Endodermal cell (in vitro differentiated cells): ENCODE data around the gene PLCB1. TPM values are rescaled to one million over a fixed set of nuclear protein-coding genes. Genes with fewer than 3 reads are reported as not detected.

Source experiments
- DNase-seq: peaks from one replicate; pipeline ENCODE4 v3.0.0-alpha.2; 2017
- H3K27ac ChIP-seq: 2 replicates; pipeline ENCODE4 v1.5.1; 2013; ENCODE audit warnings: mild to moderate bottlenecking, low read depth, low read length, moderate library complexity
- H3K27me3 ChIP-seq: 2 replicates; pipeline ENCODE4 v1.6.1; 2013; ENCODE audit warnings: mild to moderate bottlenecking, low read length, moderate library complexity; ENCODE audit not compliant: insufficient read depth, control insufficient read depth, poor library complexity, severe bottlenecking
- H3K36me3 ChIP-seq: 2 replicates; pipeline ENCODE4 v1.7.0; 2013; ENCODE audit warnings: mild to moderate bottlenecking, low read length, moderate library complexity; ENCODE audit not compliant: control insufficient read depth, insufficient read depth
- H3K4me1 ChIP-seq: one replicate; pipeline ENCODE4 v1.7.0; 2013; ENCODE audit warnings: low read length; ENCODE audit not compliant: control insufficient read depth, insufficient read depth
- H3K4me3 ChIP-seq: 2 replicates; pipeline ENCODE4 v1.5.1; 2013; ENCODE audit warnings: mild to moderate bottlenecking, low read length, moderate library complexity
- H3K9ac ChIP-seq: 2 replicates; pipeline ENCODE4 v1.6.1; 2013; ENCODE audit warnings: mild to moderate bottlenecking, low read length, moderate library complexity; ENCODE audit not compliant: poor library complexity, severe bottlenecking; ENCODE audit errors: extremely low read depth
- H3K9me3 ChIP-seq: 2 replicates; pipeline ENCODE4 v1.6.1; 2013; ENCODE audit warnings: mild to moderate bottlenecking, low read length, moderate library complexity; ENCODE audit not compliant: control insufficient read depth
- H3K27ac Mint-ChIP-seq: 2 replicates; pipeline ENCODE4 v1.8.0; 2020; ENCODE audit warnings: mixed read lengths
- H3K27me3 Mint-ChIP-seq: 2 replicates; pipeline ENCODE4 v1.8.0; 2021; ENCODE audit warnings: mild to moderate bottlenecking, mixed read lengths; ENCODE audit not compliant: insufficient read depth
- H3K36me3 Mint-ChIP-seq: 2 replicates; pipeline ENCODE4 v1.8.0; 2020; ENCODE audit warnings: low read depth, mixed read lengths
- H3K4me1 Mint-ChIP-seq: 2 replicates; pipeline ENCODE4 v1.8.0; 2020; ENCODE audit warnings: mixed read lengths
- H3K4me3 Mint-ChIP-seq: 2 replicates; pipeline ENCODE4 v1.8.0; 2020; ENCODE audit warnings: mild to moderate bottlenecking, moderate library complexity, mixed read lengths
- H3K9me3 Mint-ChIP-seq: 2 replicates; pipeline ENCODE4 v1.8.0; 2020; ENCODE audit warnings: mild to moderate bottlenecking, mixed read lengths
- WGBS, 2 experiments: methylation state at CpG; one replicate each; pipeline versions ENCODE4 v1.1.5 to v1.1.7; 2013; ENCODE audit warnings: missing lambda C conversion rate in 2 of 2, mixed read lengths in 1 of 2; ENCODE audit not compliant: insufficient coverage in 1 of 2, insufficient read length in 1 of 2; 5-methylcytosine and 5-hydroxymethylcytosine counted together
- total RNA-seq, 2 donors: library from RNA; stranded (reverse); fragmentation: NEBNext Ultra II Directional in 1 of 2; extraction: Animal tissue kit (Norgen Biotek cat#: 25700) in 1 of 2; gene quantifications; 2 replicates in 1 of 2; 3 replicates in 1 of 2; pipeline ENCODE4 v1.2.1, GENCODE V29; 2021
- TF ChIP-seq, protein P1 (sequence below): fragments of 200-600 bp; sonication (generic); conservative IDR thresholded peaks from 2 replicates; pipeline ENCODE4 v1.5.0; 2021; ENCODE audit warnings: antibody characterized with exemption, mild to moderate bottlenecking

Gene PLCB1
- total RNA-seq, 2 donors from 2014 or later, result 15.3 to 16.5 TPM

DNA sequence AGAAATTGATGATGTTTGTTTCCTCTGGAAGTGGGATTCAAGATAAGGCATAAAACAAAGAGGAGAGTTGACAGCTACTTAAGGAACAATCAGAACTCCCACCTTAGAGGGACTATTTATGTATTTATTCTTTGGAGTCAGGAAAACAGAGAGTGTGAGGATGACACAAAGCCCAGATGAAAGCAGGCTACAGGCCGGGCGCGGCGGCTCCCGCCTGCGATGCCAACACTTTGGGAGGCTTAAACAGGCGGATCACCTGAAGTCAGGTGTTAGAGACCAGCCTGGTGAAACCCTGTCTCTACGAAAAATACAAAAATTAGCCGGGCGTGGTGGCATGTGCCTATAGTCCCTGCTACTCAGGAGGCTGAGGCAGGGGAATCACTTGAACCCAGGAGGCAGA lies 543.8 kb downstream of the PLCB1 start:
- H3K9ac ChIP-seq, result no peak overlapping the region
- no peak for DNase-seq
- TF ChIP-seq, protein P1, sequence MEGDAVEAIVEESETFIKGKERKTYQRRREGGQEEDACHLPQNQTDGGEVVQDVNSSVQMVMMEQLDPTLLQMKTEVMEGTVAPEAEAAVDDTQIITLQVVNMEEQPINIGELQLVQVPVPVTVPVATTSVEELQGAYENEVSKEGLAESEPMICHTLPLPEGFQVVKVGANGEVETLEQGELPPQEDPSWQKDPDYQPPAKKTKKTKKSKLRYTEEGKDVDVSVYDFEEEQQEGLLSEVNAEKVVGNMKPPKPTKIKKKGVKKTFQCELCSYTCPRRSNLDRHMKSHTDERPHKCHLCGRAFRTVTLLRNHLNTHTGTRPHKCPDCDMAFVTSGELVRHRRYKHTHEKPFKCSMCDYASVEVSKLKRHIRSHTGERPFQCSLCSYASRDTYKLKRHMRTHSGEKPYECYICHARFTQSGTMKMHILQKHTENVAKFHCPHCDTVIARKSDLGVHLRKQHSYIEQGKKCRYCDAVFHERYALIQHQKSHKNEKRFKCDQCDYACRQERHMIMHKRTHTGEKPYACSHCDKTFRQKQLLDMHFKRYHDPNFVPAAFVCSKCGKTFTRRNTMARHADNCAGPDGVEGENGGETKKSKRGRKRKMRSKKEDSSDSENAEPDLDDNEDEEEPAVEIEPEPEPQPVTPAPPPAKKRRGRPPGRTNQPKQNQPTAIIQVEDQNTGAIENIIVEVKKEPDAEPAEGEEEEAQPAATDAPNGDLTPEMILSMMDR, result no peak
- H3K4me3 ChIP-seq, result peak overlapping the region; percentile 23
- Mint-ChIP-seq H3K9me3 (peaks cover 5% of the 10 kb centered on the region), H3K4me1 (peaks cover 20% of the 10 kb centered on the region), H3K27ac (no peak overlapping the region), H3K4me3 (no peak overlapping the region), H3K36me3 (peaks cover 5% of the 10 kb centered on the region), H3K27me3 (no peaks in the 10 kb centered on the region)
- no peak overlapping the region for H3K27ac ChIP-seq
- H3K9me3 ChIP-seq, result peaks cover 8% of the 10 kb centered on the region
- H3K27me3 ChIP-seq, result no peaks in the 10 kb centered on the region
- WGBS, 2 experiments, result 89 to 94% methylated on average over 10 of the region's 10 CpGs
- peaks cover 4% of the 10 kb centered on the region for H3K4me1 ChIP-seq
- no peaks in the 10 kb centered on the region for H3K36me3 ChIP-seq

DNA sequence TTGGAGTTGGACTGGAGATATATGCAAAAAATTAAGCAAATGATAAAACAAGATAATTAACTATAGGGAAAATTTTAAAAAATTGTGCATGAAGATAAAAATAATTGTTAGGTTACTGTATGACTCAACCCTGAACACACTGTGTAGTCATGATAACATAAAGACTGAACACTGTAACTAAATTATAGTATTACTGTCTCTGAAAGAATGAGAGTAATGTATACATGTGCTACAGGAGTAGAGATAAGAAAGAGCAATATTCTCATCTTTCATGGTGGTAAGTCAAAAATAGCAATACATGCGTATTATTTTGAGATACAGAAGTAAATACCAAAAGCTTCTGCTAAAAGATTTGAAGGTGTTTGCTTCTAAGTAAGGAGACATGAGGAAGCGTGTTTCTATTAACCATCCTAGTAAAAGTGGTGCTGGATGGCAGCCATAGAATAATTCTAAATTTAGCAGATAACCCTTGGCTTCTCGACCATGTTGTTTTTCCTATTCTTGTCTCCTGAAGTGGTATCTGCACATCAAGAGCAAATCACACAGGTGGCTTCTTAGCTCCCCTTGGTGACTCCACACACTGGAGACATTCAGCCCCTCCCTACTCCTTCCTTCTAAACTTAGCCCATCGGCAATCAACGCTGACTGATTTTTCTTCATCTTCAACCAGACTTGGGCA lies 546.2 kb downstream of the PLCB1 start:
- TF ChIP-seq, protein P1, result no peak
- no peak overlapping the region for H3K4me3 ChIP-seq
- H3K27ac ChIP-seq, result no peak overlapping the region
- WGBS, 2 experiments, result 93 to 96% methylated on average over 3 to 5 of the region's 5 CpGs
- Mint-ChIP-seq H3K36me3 (peaks cover 5% of the 10 kb centered on the region), H3K4me1 (peaks cover 9% of the 10 kb centered on the region), H3K27me3 (no peaks in the 10 kb centered on the region), H3K4me3 (no peak overlapping the region), H3K9me3 (peaks cover 5% of the 10 kb centered on the region), H3K27ac (no peak overlapping the region)
- peaks cover 8% of the 10 kb centered on the region for H3K9me3 ChIP-seq
- no peaks in the 10 kb centered on the region for H3K4me1 ChIP-seq
- DNase-seq, result no peak
- H3K36me3 ChIP-seq, result no peaks in the 10 kb centered on the region
- H3K9ac ChIP-seq, result no peak overlapping the region
- no peaks in the 10 kb centered on the region for H3K27me3 ChIP-seq

DNA sequence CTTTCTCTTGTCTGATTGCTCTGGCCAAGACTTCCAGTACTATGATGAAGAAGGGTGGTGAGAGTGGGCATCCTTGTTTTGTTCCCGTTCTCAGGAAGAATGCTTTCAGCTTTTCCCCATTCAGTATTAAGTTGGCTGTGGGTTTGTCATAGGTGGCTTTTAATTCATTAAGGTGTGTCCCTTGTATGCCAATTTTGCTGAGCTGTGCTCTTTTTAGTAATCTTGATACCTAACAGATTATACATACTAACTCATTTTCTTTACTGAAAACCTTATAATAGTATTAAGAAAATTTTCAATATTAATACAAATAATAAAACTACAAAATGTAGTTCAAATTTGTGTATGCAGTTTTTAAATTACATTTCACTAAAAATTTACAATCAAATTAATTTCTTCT lies 557.3 kb downstream of the PLCB1 start:
- Histone ChIP-seq H3K9me3 (peaks cover 19% of the 10 kb centered on the region), H3K4me3 (no peak overlapping the region), H3K27ac (no peak overlapping the region), H3K4me1 (no peaks in the 10 kb centered on the region), H3K36me3 (no peaks in the 10 kb centered on the region), H3K9ac (no peak overlapping the region), H3K27me3 (no peaks in the 10 kb centered on the region)
- peaks cover 37% of the 10 kb centered on the region for H3K36me3 Mint-ChIP-seq
- TF ChIP-seq, protein P1, result no peak
- H3K9me3 Mint-ChIP-seq, result peaks cover 27% of the 10 kb centered on the region
- H3K27me3 Mint-ChIP-seq, result no peaks in the 10 kb centered on the region
- 92 to 100% methylated on average over 1 of the region's 1 CpG for WGBS, 2 experiments
- no peak for DNase-seq
- no peaks in the 10 kb centered on the region for H3K4me1 Mint-ChIP-seq
- no peak overlapping the region for H3K27ac Mint-ChIP-seq
- no peak overlapping the region for H3K4me3 Mint-ChIP-seq
